DND-41 (cell line): ENCODE data around the gene TRAPPC5.

Experiments
- CTCF ChIP-seq: IDR thresholded peaks from 2 replicates; pipeline ENCODE4 v1.5.1; 2012; ENCODE audit warnings: borderline replicate concordance, low read length, moderate library complexity, mild to moderate bottlenecking; ENCODE audit not compliant: poor library complexity, severe bottlenecking; ENCODE audit errors: extremely low read depth
- EZH2 ChIP-seq: IDR thresholded peaks from 3 replicates; pipeline ENCODE4 v1.6.1; 2012; ENCODE audit warnings: borderline replicate concordance, low read depth, mild to moderate bottlenecking, moderate library complexity, low read length, inconsistent platforms; ENCODE audit not compliant: severe bottlenecking

- no peak for TF ChIP-seq CTCF
- TF ChIP-seq EZH2: no peak
Observed at GRCh38 chr19:7718668-7719067, 38.0 kb downstream of the TRAPPC5 start.
